Pancreas (tissue), 10 donors: ENCODE results near the gene ERCC2. TPM values are rescaled to one million over a fixed set of nuclear protein-coding genes. Genes with fewer than 3 reads are reported as not detected.

ENCODE experiments used
- ATAC-seq, 4 donors: fragments of 200-7000 bp; cut with Tn5 transposase; one replicate each; pipeline versions ENCODE4 v1.8.0 to v1.9.1; 2020; ENCODE audit warnings: mild to moderate bottlenecking in 4 of 4, moderate library complexity in 4 of 4
- DNase-seq, 6 donors: peaks; one replicate each; pipeline ENCODE4 v3.0.0-alpha.2; 2020
- FAIRE-seq: peaks from 2 replicates; lab custom pipeline; 2012; peaks lifted over from hg19 to GRCh38; lab: Jason Lieb, UNC
- H3K27ac ChIP-seq, 4 donors: fragments of 200-600 bp; sonication (generic); 1 replicate in 3 of 4; 2 replicates in 1 of 4; pipeline versions ENCODE4 v1.5.0 to v1.8.0; 2020
- H3K27me3 ChIP-seq, 4 donors: fragments of 200-600 bp; one replicate each; pipeline ENCODE4 v1.8.0; 2021
- H3K36me3 ChIP-seq, 3 donors: fragments of 200-600 bp; sonication (generic) in 1 of 3; one replicate each; pipeline versions ENCODE4 v1.5.0 to v1.8.0; 2020 to 2021
- H3K4me1 ChIP-seq, 3 donors: fragments of 200-600 bp; one replicate each; pipeline ENCODE4 v1.8.0; 2021
- H3K4me3 ChIP-seq, 4 donors: fragments of 200-600 bp; sonication (generic) in 2 of 4; one replicate each; pipeline versions ENCODE4 v1.5.0 to v1.8.0; 2020 to 2021
- H3K9me3 ChIP-seq, 4 donors: fragments of 200-600 bp; one replicate each; pipeline ENCODE4 v1.8.0; 2021
- WGBS, 2 donors: extraction: QIAGEN DNeasy Blood & Tissue Kit; methylation state at CpG; one replicate each; pipeline ENCODE4 v1.1.7; 2013; 5-methylcytosine and 5-hydroxymethylcytosine counted together
- intact Hi-C, 3 donors: fragments of 100-400 bp; cut with DNase I; formaldehyde crosslinking; loops; one replicate each; pipeline versions ENCODE4 v1.11.1 to v1.14.2; 2022
- polyA plus RNA-seq, 2 donors: library from polyadenylated mRNA; stranded (reverse); fragments of 200-250 nt; gene quantifications; one replicate each; pipeline ENCODE4 v1.2.3, GENCODE V29; 2013
- total RNA-seq, 6 donors: library from RNA; stranded (reverse); fragmentation: NEBNext Ultra II Directional in 4 of 6; extraction: Animal tissue kit (Norgen Biotek cat#: 25700) in 4 of 6; gene quantifications; one replicate each; pipeline versions ENCODE4 v1.2.1 to v1.2.4, GENCODE V29; 2021 to 2023
- TF ChIP-seq, protein P1 (sequence below), 4 donors: fragments of 200-600 bp; sonication (generic) in 3 of 4; IDR thresholded peaks; one replicate each; pipeline versions ENCODE4 v1.5.0 to v1.8.0; 2021; ENCODE audit warnings: antibody characterized with exemption in 4 of 4
- donor health status: healthy with polysubstance abuse.
- donor health status: DM: no; HTN: no; CAD: no; lungs with moderate emphysema.
- donor health status: DM: no; HTN: no; CAD: no.
- donor health status: control.
- donor health status: control.
- donor health status: Bipolar disorder and iron deficiency.
- donor health status: DM: yes; HTN: yes; CAD: no.
- donor health status: DM: no; HTN: no; CAD: no.
- donor health status: DM: no; HTN: no; CAD: no.
- donor health status: DM: yes; HTN: yes; CAD: no.

The ERCC2 gene
- total and polyA plus RNA-seq, 8 donors = 7.1 to 19.5 (median 10.2) TPM

DNA sequence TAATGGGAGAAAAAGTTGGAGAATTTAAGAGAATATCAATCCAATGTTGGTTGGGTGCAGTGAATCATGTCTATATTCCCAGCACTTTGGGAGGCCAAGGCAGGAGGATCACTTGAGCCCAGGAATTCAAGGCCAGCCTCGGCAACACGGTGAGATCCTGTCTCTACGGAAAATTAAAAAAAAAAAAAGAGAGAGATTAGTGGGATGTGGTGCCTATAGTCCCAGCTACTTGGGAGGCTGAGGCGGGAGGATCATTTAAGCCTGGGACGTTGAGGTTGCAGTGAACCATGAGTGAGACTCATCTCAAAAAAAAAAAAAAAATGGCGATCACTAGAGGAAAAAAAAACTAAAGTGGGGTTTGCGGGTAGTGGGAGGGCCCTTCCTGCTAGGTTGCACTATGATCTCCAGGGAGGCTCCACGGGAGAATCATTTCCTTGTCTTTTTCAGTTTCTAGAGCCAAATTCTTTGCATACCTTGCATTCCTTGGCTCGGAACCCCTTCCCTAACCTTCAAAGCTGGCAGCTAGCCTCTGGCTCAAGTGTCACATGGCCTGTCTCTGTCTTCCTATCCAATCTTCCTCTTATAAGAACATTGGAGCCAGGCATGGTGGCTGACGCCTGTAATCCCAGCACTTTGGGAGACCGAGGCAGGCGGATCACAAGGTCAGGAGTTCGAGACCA, 5.8 kb upstream of the ERCC2 start:
- TF ChIP-seq, protein P1, sequence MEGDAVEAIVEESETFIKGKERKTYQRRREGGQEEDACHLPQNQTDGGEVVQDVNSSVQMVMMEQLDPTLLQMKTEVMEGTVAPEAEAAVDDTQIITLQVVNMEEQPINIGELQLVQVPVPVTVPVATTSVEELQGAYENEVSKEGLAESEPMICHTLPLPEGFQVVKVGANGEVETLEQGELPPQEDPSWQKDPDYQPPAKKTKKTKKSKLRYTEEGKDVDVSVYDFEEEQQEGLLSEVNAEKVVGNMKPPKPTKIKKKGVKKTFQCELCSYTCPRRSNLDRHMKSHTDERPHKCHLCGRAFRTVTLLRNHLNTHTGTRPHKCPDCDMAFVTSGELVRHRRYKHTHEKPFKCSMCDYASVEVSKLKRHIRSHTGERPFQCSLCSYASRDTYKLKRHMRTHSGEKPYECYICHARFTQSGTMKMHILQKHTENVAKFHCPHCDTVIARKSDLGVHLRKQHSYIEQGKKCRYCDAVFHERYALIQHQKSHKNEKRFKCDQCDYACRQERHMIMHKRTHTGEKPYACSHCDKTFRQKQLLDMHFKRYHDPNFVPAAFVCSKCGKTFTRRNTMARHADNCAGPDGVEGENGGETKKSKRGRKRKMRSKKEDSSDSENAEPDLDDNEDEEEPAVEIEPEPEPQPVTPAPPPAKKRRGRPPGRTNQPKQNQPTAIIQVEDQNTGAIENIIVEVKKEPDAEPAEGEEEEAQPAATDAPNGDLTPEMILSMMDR (IDR thresholded peaks at IDR 0.05) = no peak
- H3K4me1 ChIP-seq = no peaks in the 10 kb centered on the region
- H3K36me3 ChIP-seq = no peaks in the 10 kb centered on the region
- intact Hi-C loops = no loop called here
- 50 to 51% methylated on average over 13 of the region's 13 CpGs for WGBS, 2 donors
- ATAC-seq (peak; percentile 69 to 87 (median 78)), FAIRE-seq (no peak), DNase-seq (peak in 4 of 6 donors; percentile 53 to 71 (median 58))
- H3K9me3 ChIP-seq = no peaks in the 10 kb centered on the region
- peak overlapping the region in 3 of 4 donors; percentile 6 to 62 (median 25) for H3K27ac ChIP-seq
- no peaks in the 10 kb centered on the region for H3K27me3 ChIP-seq
- H3K4me3 ChIP-seq = no peak overlapping the region

DNA sequence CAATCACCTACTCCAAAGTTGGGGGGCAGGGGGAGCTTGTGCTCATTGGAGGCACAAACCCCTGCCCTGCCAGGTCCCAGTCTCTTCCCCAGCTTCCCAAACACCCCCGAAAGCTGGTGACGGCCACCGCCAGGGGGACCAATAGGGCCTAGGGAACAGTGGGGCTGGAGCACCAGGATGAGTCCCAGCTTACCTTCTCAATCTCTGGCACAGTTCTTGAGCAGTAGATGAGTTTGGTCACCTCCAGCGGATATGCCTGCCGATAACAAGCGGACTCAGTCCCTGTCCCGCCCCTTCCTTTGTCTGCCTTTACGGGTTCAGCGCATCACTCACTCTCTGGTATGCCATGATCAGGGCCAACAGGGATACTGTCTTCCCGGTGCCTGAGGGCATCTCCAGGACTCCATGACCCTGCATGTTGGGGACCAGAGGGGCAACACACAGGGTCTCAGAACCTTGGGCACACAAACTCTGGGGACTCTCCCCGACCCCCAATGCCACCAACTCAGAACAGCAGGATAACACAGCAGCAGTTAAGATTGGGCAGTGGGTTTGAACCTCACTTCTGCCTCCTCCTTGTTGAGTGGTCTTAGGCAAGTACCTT, 1.5 kb downstream of the ERCC2 start:
- DNase-seq = no peak
- Histone ChIP-seq H3K27ac (no peak overlapping the region), H3K4me1 (no peaks in the 10 kb centered on the region), H3K27me3 (no peaks in the 10 kb centered on the region), H3K4me3 (no peak overlapping the region), H3K36me3 (no peaks in the 10 kb centered on the region), H3K9me3 (no peaks in the 10 kb centered on the region)
- no peak for ATAC-seq
- TF ChIP-seq, protein P1 (IDR thresholded peaks at IDR 0.05) = no peak
- WGBS, 2 donors = 95 to 96% methylated on average over 11 of the region's 11 CpGs
- no peak for FAIRE-seq
- intact Hi-C loops = no loop called here

DNA sequence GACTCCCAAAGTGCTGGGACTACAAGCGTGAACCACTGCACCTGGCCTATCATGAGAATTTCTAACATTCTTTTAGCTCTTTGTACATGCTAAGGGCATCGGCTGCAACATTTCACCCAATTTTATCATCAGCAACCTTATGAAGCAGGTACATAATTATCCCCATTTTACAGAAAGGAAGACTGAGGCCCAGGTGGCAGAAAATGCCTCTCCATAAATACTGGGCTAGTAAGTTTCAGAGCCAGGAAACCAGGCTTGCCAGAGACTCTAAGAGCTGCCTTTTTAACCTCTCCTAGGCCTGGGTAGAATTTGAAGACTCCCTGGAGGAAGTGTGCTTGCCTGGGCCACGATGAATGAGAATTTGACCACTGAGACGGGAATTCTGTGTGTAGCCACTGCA, 2.2 kb downstream of the ERCC2 start:
- 91% methylated on average over 4 of the region's 4 CpGs for WGBS, 2 donors
- DNase-seq (no peak), FAIRE-seq (no peak), ATAC-seq (no peak)
- Histone ChIP-seq H3K9me3 (no peaks in the 10 kb centered on the region), H3K4me1 (no peaks in the 10 kb centered on the region), H3K27me3 (no peaks in the 10 kb centered on the region), H3K4me3 (no peak overlapping the region), H3K27ac (no peak overlapping the region), H3K36me3 (no peaks in the 10 kb centered on the region)
- intact Hi-C loops = no loop called here
- TF ChIP-seq, protein P1 (IDR thresholded peaks at IDR 0.05) = no peak

- no peak for FAIRE-seq
- H3K4me3 ChIP-seq = no peak overlapping the region
- DNase-seq = peak in 1 of 6 donors; percentile 67
- no peaks in the 10 kb centered on the region for H3K4me1 ChIP-seq
- no peak for ATAC-seq
- TF ChIP-seq, protein P1 (IDR thresholded peaks at IDR 0.05) = no peak
- 89 to 90% methylated on average over 12 of the region's 12 CpGs for WGBS, 2 donors
- H3K9me3 ChIP-seq = no peaks in the 10 kb centered on the region
- intact Hi-C loops = no loop called here
- no peaks in the 10 kb centered on the region for H3K27me3 ChIP-seq
- H3K27ac ChIP-seq = no peak overlapping the region
- no peaks in the 10 kb centered on the region for H3K36me3 ChIP-seq
Observed at GRCh38 chr19:45364696-45365095, 5.7 kb downstream of the ERCC2 start.
